DMS114 treated with DMSO at 0.1 percent for 48 hours (cell line): ENCODE measurements around the gene UGGT1.

Experiments used
- DNase-seq: peaks from one replicate; lab custom pipeline; 2025; ENCODE audit not compliant: unreplicated experiment; lab: John Stamatoyannopoulos, UW

The UGGT1 gene

GRCh38 chr2:128105072-128105471 lies 14.1 kb downstream of the UGGT1 start:
- no peak for DNase-seq

GRCh38 chr2:128108166-128108565 lies 17.2 kb downstream of the UGGT1 start:
- no peak for DNase-seq

GRCh38 chr2:128109243-128109642 lies 18.2 kb downstream of the UGGT1 start:
- no peak for DNase-seq

GRCh38 chr2:128115921-128116623 lies 25.1 kb downstream of the UGGT1 start:
- DNase-seq = no peak

- no peak for DNase-seq
Measured at GRCh38 chr2:128134573-128134972, 43.6 kb downstream of the UGGT1 start.

GRCh38 chr2:128137094-128137616 lies 46.2 kb downstream of the UGGT1 start:
- no peak for DNase-seq

- DNase-seq = no peak
Measured at GRCh38 chr2:128139624-128140023, 48.6 kb downstream of the UGGT1 start.

GRCh38 chr2:128145651-128146050 lies 54.7 kb downstream of the UGGT1 start:
- no peak for DNase-seq

- DNase-seq = no peak
Measured at GRCh38 chr2:128153786-128154185, 62.8 kb downstream of the UGGT1 start.

- DNase-seq = no peak
Measured at GRCh38 chr2:128154225-128154624, 63.2 kb downstream of the UGGT1 start.

GRCh38 chr2:128155970-128156369 lies 65.0 kb downstream of the UGGT1 start:
- no peak for DNase-seq

GRCh38 chr2:128156812-128157211 lies 65.8 kb downstream of the UGGT1 start:
- DNase-seq = no peak

GRCh38 chr2:128157644-128158043 lies 66.6 kb downstream of the UGGT1 start:
- DNase-seq = no peak

GRCh38 chr2:128158176-128158575 lies 67.2 kb downstream of the UGGT1 start:
- DNase-seq = no peak

GRCh38 chr2:128159437-128159836 lies 68.4 kb downstream of the UGGT1 start:
- no peak for DNase-seq

- DNase-seq = no peak
Measured at GRCh38 chr2:128160616-128161275, 69.7 kb downstream of the UGGT1 start.

- DNase-seq = no peak
Measured at GRCh38 chr2:128162266-128162665, 71.3 kb downstream of the UGGT1 start.

- DNase-seq = no peak
Measured at GRCh38 chr2:128164311-128164710, 73.3 kb downstream of the UGGT1 start.

GRCh38 chr2:128166746-128167353 lies 75.8 kb downstream of the UGGT1 start:
- no peak for DNase-seq

GRCh38 chr2:128169094-128169493 lies 78.1 kb downstream of the UGGT1 start:
- DNase-seq = no peak

- DNase-seq = no peak
Measured at GRCh38 chr2:128169497-128169896, 78.5 kb downstream of the UGGT1 start.
